Activated T-cell treated with anti-CD3 and anti-CD28 coated beads, Interleukin-2, amount 50 U/mL, for 4 hours (primary cell): ENCODE measurements around the gene ZNF74. TPM values are rescaled to one million over a fixed set of nuclear protein-coding genes. Genes with fewer than 3 reads are reported as not detected.
"Not testable (repeated sequence)": the region's sequence is repeated elsewhere in the genome, so short reads cannot be mapped to it uniquely, and the experiment has no call there.

Experiments
- ATAC-seq, 2 donors: fragments of 200-7000 bp; cut with Tn5 transposase; one replicate each; pipeline ENCODE4 v1.10.0; 2021
- DNase-seq: peaks from one replicate; pipeline ENCODE4 v3.0.0-alpha.2; 2020
- H3K27me3 Mint-ChIP-seq: one replicate; pipeline ENCODE4 v1.8.0; 2021; ENCODE audit warnings: low read depth, mixed read lengths
- H3K36me3 Mint-ChIP-seq: one replicate; pipeline ENCODE4 v1.8.0; 2022; ENCODE audit warnings: mixed read lengths; ENCODE audit not compliant: insufficient read depth
- H3K4me1 Mint-ChIP-seq: one replicate; pipeline ENCODE4 v1.8.0; 2021; ENCODE audit warnings: low read depth, mixed read lengths
- H3K4me3 Mint-ChIP-seq: one replicate; pipeline ENCODE4 v1.8.0; 2021; ENCODE audit warnings: mild to moderate bottlenecking, moderate library complexity, mixed read lengths
- H3K9me3 Mint-ChIP-seq: one replicate; pipeline ENCODE4 v1.8.0; 2021; ENCODE audit warnings: mixed read lengths
- total RNA-seq, 3 donors: library from RNA; stranded (reverse); gene quantifications; one replicate each; pipeline ENCODE4 v1.2.1, GENCODE V29; 2021

ZNF74 gene
- total RNA-seq, 3 donors from 2014 or later, result 16.4 to 21.1 (median 19.4) TPM

DNA sequence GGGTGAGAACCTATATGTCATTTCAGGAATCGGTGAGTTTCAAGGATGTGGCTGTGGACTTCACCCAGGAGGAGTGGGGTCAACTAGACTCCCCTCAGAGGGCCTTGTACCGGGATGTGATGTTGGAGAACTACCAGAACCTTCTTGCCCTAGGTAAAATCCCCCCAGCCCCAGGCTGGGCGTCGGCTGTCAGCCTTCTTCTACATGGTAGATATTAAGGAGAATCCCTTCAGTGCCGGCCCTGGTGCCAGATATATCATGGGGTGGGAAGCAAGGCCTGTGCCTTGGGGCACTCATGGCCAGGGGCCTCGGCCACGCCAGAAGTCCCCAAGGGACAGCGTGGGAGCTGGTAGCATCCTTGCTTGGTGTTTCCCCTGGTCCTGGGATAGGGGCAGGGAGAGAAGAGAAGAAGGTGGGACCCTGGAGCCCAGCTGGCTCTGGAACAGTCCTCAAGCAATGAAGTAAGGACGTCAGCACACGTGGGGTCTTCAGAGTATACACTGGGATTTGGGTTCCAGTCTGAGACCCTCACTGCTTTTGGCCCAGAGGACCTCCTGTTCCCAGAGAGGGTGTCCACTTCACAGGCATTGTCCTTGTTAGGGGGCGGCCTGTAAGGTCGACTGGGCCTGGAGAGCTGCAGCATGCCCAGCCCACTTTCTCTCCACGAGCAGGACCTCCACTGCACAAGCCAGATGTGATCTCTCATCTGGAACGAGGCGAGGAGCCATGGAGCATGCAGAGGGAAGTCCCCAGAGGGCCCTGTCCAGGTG is 6.8 kb downstream of the ZNF74 start:
- peaks cover 24% of the 10 kb centered on the region for H3K36me3 Mint-ChIP-seq
- peaks cover 25% of the 10 kb centered on the region for H3K4me1 Mint-ChIP-seq
- ATAC-seq, result no peak
- no peaks in the 10 kb centered on the region for H3K9me3 Mint-ChIP-seq
- no peaks in the 10 kb centered on the region for H3K27me3 Mint-ChIP-seq
- DNase-seq, result no peak
- H3K4me3 Mint-ChIP-seq, result no peak overlapping the region

- Mint-ChIP-seq H3K36me3 (peaks cover 26% of the 10 kb centered on the region), H3K9me3 (no peaks in the 10 kb centered on the region), H3K4me3 (no peak overlapping the region), H3K27me3 (no peaks in the 10 kb centered on the region), H3K4me1 (peaks cover 18% of the 10 kb centered on the region)
- no peak for DNase-seq
- no peak for ATAC-seq
Observed at GRCh38 chr22:20401376-20402014, 7.5 kb downstream of the ZNF74 start.

GRCh38 chr22:20402960-20403778 is 9.2 kb downstream of the ZNF74 start:
- Mint-ChIP-seq H3K4me3 (no peak overlapping the region), H3K36me3 (peaks cover 32% of the 10 kb centered on the region), H3K27me3 (no peaks in the 10 kb centered on the region), H3K4me1 (peaks cover 11% of the 10 kb centered on the region), H3K9me3 (no peaks in the 10 kb centered on the region)
- ATAC-seq, result no peak
- DNase-seq, result no peak

- ATAC-seq (no peak), DNase-seq (no peak)
- H3K36me3 Mint-ChIP-seq, result peaks cover 34% of the 10 kb centered on the region
- H3K4me3 Mint-ChIP-seq, result no peak overlapping the region
- no peaks in the 10 kb centered on the region for H3K27me3 Mint-ChIP-seq
- H3K9me3 Mint-ChIP-seq, result no peaks in the 10 kb centered on the region
- peaks cover 11% of the 10 kb centered on the region for H3K4me1 Mint-ChIP-seq
Observed at GRCh38 chr22:20403779-20404140, 9.8 kb downstream of the ZNF74 start.

GRCh38 chr22:20404881-20405280 is 10.9 kb downstream of the ZNF74 start:
- H3K9me3 Mint-ChIP-seq, result no peaks in the 10 kb centered on the region
- peaks cover 8% of the 10 kb centered on the region for H3K4me1 Mint-ChIP-seq
- DNase-seq (no peak), ATAC-seq (no peak)
- H3K4me3 Mint-ChIP-seq, result no peak overlapping the region
- peaks cover 32% of the 10 kb centered on the region for H3K36me3 Mint-ChIP-seq
- H3K27me3 Mint-ChIP-seq, result no peaks in the 10 kb centered on the region

DNA sequence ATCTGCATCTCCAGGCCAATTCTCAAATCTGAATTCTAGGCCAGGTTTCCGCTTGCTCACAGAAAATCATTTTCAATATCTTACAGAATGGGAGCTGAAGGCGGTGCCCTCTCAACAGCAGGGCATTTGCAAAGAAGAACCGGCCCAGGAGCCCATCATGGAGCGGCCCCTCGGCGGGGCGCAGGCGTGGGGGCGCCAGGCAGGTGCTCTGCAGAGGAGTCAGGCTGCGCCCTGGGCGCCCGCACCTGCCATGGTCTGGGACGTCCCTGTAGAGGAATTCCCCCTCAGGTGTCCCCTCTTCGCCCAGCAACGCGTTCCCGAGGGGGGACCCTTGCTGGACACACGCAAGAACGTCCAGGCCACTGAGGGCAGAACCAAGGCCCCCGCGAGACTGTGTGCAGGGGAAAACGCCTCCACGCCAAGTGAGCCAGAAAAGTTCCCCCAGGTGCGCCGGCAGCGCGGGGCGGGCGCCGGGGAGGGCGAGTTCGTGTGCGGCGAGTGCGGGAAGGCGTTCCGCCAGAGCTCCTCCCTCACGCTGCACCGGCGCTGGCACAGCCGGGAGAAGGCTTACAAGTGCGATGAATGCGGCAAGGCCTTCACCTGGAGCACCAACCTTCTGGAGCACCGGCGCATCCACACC is 11.5 kb downstream of the ZNF74 start:
- Mint-ChIP-seq H3K4me3 (no peak overlapping the region), H3K4me1 (peaks cover 8% of the 10 kb centered on the region), H3K9me3 (no peaks in the 10 kb centered on the region), H3K36me3 (peaks cover 32% of the 10 kb centered on the region), H3K27me3 (no peaks in the 10 kb centered on the region)
- DNase-seq, result no peak
- ATAC-seq, result no peak

DNA sequence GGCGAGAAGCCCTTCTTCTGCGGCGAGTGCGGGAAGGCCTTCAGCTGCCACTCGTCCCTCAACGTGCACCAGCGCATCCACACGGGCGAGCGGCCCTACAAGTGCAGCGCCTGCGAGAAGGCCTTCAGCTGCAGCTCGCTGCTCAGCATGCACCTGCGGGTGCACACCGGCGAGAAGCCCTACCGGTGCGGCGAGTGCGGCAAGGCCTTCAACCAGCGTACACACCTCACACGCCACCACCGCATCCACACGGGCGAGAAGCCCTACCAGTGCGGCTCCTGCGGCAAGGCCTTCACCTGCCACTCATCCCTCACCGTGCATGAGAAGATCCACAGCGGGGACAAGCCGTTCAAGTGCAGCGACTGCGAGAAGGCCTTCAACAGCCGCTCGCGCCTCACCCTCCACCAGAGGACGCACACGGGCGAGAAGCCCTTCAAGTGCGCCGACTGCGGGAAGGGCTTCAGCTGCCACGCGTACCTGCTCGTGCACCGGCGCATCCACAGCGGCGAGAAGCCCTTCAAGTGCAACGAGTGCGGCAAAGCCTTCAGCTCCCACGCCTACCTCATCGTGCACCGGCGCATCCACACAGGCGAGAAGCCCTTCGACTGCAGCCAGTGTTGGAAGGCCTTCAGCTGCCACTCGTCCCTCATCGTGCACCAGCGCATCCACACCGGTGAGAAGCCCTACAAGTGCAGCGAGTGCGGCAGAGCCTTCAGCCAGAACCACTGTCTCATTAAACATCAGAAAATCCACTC is 12.2 kb downstream of the ZNF74 start:
- Mint-ChIP-seq H3K36me3 (peaks cover 28% of the 10 kb centered on the region), H3K4me1 (peaks cover 8% of the 10 kb centered on the region), H3K4me3 (no peak overlapping the region), H3K9me3 (no peaks in the 10 kb centered on the region), H3K27me3 (no peaks in the 10 kb centered on the region)
- ATAC-seq, result no peak
- DNase-seq, result no peak

DNA sequence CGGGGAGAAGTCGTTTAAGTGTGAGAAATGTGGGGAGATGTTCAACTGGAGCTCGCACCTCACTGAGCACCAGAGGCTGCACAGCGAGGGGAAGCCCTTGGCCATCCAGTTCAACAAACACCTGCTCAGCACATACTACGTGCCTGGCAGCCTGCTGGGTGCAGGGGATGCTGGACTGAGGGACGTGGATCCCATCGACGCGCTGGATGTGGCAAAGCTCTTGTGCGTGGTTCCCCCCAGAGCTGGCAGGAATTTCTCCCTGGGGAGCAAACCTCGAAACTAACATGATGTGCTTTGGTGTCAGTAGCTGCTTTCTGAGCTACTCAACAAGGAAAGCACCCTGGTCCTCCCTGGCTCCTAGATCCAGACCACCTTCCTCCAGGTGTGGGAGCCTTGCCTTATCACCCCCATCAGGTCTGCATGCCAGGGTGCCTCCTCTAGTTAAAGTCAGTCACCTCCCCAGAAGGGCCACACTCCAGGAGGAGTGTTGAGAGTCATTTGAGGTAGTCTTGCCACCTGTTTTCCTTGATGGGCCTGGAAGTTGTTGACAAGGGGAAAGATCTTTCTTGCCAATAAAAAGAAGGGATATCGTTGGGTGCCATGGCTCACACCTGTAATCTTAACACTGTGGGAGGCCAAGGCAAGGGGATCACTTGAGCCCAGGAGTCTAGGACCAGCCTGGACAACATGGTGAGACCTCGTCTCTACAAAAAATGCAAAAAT is 12.9 kb downstream of the ZNF74 start:
- Mint-ChIP-seq H3K36me3 (peaks cover 28% of the 10 kb centered on the region), H3K9me3 (no peaks in the 10 kb centered on the region), H3K4me1 (peaks cover 8% of the 10 kb centered on the region), H3K4me3 (no peak overlapping the region), H3K27me3 (no peaks in the 10 kb centered on the region)
- DNase-seq, result no peak
- ATAC-seq, result no peak

- DNase-seq (no peak), ATAC-seq (no peak)
- no peaks in the 10 kb centered on the region for H3K9me3 Mint-ChIP-seq
- no peaks in the 10 kb centered on the region for H3K27me3 Mint-ChIP-seq
- H3K4me1 Mint-ChIP-seq, result peaks cover 8% of the 10 kb centered on the region
- peaks cover 28% of the 10 kb centered on the region for H3K36me3 Mint-ChIP-seq
- H3K4me3 Mint-ChIP-seq, result no peak overlapping the region
Observed at GRCh38 chr22:20407829-20408228, 13.9 kb downstream of the ZNF74 start.

- Mint-ChIP-seq H3K27me3 (no peaks in the 10 kb centered on the region), H3K9me3 (no peaks in the 10 kb centered on the region), H3K36me3 (peaks cover 20% of the 10 kb centered on the region), H3K4me3 (no peak overlapping the region), H3K4me1 (peaks cover 1% of the 10 kb centered on the region)
- DNase-seq (no peak), ATAC-seq (no peak)
Observed at GRCh38 chr22:20408891-20409290, 14.9 kb downstream of the ZNF74 start.

- H3K9me3 Mint-ChIP-seq, H3K4me3 Mint-ChIP-seq, ATAC-seq, H3K4me1 Mint-ChIP-seq, H3K27me3 Mint-ChIP-seq, DNase-seq: not testable (repeated sequence)
- peaks cover 19% of the 10 kb centered on the region for H3K36me3 Mint-ChIP-seq
Observed at GRCh38 chr22:20409385-20409784, 15.4 kb downstream of the ZNF74 start.

- Mint-ChIP-seq H3K4me3 (no peak overlapping the region), H3K27me3 (peaks cover 3% of the 10 kb centered on the region), H3K9me3 (no peaks in the 10 kb centered on the region)
Observed at GRCh38 chr22:20412474-20413216, 18.7 kb downstream of the ZNF74 start.

More at GRCh38 chr22:20412474-20413216, 18.7 kb downstream of the ZNF74 start:
- no peak for ATAC-seq
- no peak for DNase-seq
- peaks cover 3% of the 10 kb centered on the region for H3K36me3 Mint-ChIP-seq
- H3K4me1 Mint-ChIP-seq, result no peaks in the 10 kb centered on the region
